Testis (tissue), 3 donors: Measurements from ENCODE around the gene AHCY. TPM values are rescaled to one million over a fixed set of nuclear protein-coding genes. Genes with fewer than 3 reads are reported as not detected.
"Not testable (repeated sequence)": the region's sequence is repeated elsewhere in the genome, so short reads cannot be mapped to it uniquely, and the experiment has no call there.

Source experiments
- DNase-seq: peaks from one replicate; pipeline ENCODE4 v3.0.0-alpha.2; 2019
- H3K27ac ChIP-seq, 2 donors: fragments of 200-600 bp; sonication (generic); one replicate each; pipeline ENCODE4 v1.5.1; 2019
- H3K27me3 ChIP-seq: fragments of 200-600 bp; sonication (generic); one replicate; pipeline ENCODE4 v1.5.1; 2019
- H3K36me3 ChIP-seq: fragments of 200-600 bp; sonication (generic); one replicate; pipeline ENCODE4 v1.5.1; 2017; ENCODE audit warnings: low read depth; ENCODE audit errors: missing control alignments
- H3K4me1 ChIP-seq: fragments of 200-600 bp; sonication (generic); one replicate; pipeline ENCODE4 v1.5.1; 2019
- H3K4me3 ChIP-seq, 2 donors: fragments of 200-600 bp; sonication (generic); one replicate each; pipeline ENCODE4 v1.5.1; 2017 to 2019
- H3K9me3 ChIP-seq: fragments of 200-600 bp; sonication (generic); one replicate; pipeline ENCODE4 v1.5.1; 2017
- POLR2A ChIP-seq: fragments of 450-650 bp; IDR thresholded peaks from one replicate; pipeline ENCODE4 v1.6.1; 2017; ENCODE audit warnings: antibody characterized with exemption, mild to moderate bottlenecking, moderate library complexity
- WGBS, 2 donors: methylation state at CpG; one replicate each; pipeline ENCODE4 v1.1.5; 2018; 5-methylcytosine and 5-hydroxymethylcytosine counted together
- intact Hi-C: fragments of 100-400 bp; cut with DNase I; formaldehyde crosslinking; loops from one replicate; pipeline ENCODE4 v1.15.1; 2023; ENCODE audit warnings: low total_unique reads
- polyA plus RNA-seq: library from polyadenylated mRNA; stranded (reverse); fragments of 350-450 nt; fragmentation: Illumina TruSeq; extraction: RNeasy Lipid Tissue Mini Kit (QIAGEN cat#74804); gene quantifications from one replicate; pipeline ENCODE4 v1.2.3, GENCODE V29; 2014; ENCODE audit warnings: low read depth, low replicate concordance; ENCODE audit not compliant: insufficient read depth
- total RNA-seq, 2 donors: library from RNA; depleted of rRNA; stranded (reverse); fragments of >200 nt; gene quantifications; one replicate each; pipeline ENCODE4 v1.2.3, GENCODE V29; 2016
- TF ChIP-seq, protein P1 (sequence below), 3 experiments: fragments of 450-650 bp in 2 of 3; fragments of 200-600 bp in 1 of 3; sonication (generic) in 1 of 3; IDR thresholded peaks; one replicate each; pipeline ENCODE4 v1.5.1; 2016 to 2019; ENCODE audit warnings: antibody characterized with exemption in 3 of 3, mild to moderate bottlenecking in 2 of 3, moderate library complexity in 1 of 3

AHCY gene
- total and polyA plus RNA-seq, 3 donors from 2014 or later: 127 to 237 (median 178) TPM

- no peaks in the 10 kb centered on the region for H3K4me1 ChIP-seq
- H3K36me3 ChIP-seq: no peaks in the 10 kb centered on the region
- DNase-seq: no peak
- no peak overlapping the region for H3K27ac ChIP-seq
- no peak overlapping the region for H3K4me3 ChIP-seq
- TF ChIP-seq POLR2A: no peak
- TF ChIP-seq, protein P1, sequence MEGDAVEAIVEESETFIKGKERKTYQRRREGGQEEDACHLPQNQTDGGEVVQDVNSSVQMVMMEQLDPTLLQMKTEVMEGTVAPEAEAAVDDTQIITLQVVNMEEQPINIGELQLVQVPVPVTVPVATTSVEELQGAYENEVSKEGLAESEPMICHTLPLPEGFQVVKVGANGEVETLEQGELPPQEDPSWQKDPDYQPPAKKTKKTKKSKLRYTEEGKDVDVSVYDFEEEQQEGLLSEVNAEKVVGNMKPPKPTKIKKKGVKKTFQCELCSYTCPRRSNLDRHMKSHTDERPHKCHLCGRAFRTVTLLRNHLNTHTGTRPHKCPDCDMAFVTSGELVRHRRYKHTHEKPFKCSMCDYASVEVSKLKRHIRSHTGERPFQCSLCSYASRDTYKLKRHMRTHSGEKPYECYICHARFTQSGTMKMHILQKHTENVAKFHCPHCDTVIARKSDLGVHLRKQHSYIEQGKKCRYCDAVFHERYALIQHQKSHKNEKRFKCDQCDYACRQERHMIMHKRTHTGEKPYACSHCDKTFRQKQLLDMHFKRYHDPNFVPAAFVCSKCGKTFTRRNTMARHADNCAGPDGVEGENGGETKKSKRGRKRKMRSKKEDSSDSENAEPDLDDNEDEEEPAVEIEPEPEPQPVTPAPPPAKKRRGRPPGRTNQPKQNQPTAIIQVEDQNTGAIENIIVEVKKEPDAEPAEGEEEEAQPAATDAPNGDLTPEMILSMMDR (IDR thresholded peaks at IDR 0.05): no peak
- H3K27me3 ChIP-seq: no peaks in the 10 kb centered on the region
- WGBS, 2 donors: 88 to 90% methylated on average over 6 of the region's 6 CpGs
- intact Hi-C loops: no loop called here
- no peaks in the 10 kb centered on the region for H3K9me3 ChIP-seq
Measured at GRCh38 chr20:34345402-34345736, 42.2 kb upstream of the AHCY start.

DNA sequence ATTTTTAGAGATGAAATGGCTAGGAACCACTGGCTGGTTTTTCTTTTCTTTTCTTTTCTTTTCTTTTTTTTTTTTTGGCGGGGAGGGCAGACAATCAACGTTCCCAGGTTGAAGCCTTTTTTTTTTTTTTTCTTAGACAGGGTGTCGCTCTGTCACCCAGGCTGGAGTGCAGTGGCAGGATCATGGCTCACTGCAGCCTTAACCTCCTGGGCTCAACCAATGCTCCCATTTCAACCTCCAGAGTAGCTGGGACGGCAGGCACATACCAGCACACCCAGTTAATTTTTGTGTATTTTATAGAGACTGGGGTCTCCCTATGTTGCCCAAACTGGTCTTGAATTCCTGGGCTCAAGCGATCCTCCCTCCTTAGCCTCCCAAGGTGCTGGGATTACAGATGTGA is 41.1 kb upstream of the AHCY start:
- Histone ChIP-seq H3K9me3 (no peaks in the 10 kb centered on the region), H3K4me1 (no peaks in the 10 kb centered on the region), H3K27me3 (no peaks in the 10 kb centered on the region), H3K4me3 (no peak overlapping the region), H3K27ac (no peak overlapping the region), H3K36me3 (no peaks in the 10 kb centered on the region)
- intact Hi-C loops: no loop called here
- WGBS, 2 donors: 88% methylated on average over 5 of the region's 5 CpGs
- DNase-seq: no peak
- TF ChIP-seq, protein P1 (IDR thresholded peaks at IDR 0.05): no peak
- no peak for TF ChIP-seq POLR2A

- Histone ChIP-seq H3K9me3 (no peaks in the 10 kb centered on the region), H3K36me3 (no peaks in the 10 kb centered on the region), H3K4me3 (no peak overlapping the region), H3K27me3 (no peaks in the 10 kb centered on the region), H3K4me1 (no peaks in the 10 kb centered on the region), H3K27ac (no peak overlapping the region)
- DNase-seq: no peak
- WGBS, 2 donors: 85 to 86% methylated on average over 10 of the region's 10 CpGs
- intact Hi-C loops: no loop called here
- no peak for TF ChIP-seq POLR2A
- TF ChIP-seq, protein P1 (IDR thresholded peaks at IDR 0.05): no peak
Measured at GRCh38 chr20:34343458-34344211, 40.5 kb upstream of the AHCY start.

DNA sequence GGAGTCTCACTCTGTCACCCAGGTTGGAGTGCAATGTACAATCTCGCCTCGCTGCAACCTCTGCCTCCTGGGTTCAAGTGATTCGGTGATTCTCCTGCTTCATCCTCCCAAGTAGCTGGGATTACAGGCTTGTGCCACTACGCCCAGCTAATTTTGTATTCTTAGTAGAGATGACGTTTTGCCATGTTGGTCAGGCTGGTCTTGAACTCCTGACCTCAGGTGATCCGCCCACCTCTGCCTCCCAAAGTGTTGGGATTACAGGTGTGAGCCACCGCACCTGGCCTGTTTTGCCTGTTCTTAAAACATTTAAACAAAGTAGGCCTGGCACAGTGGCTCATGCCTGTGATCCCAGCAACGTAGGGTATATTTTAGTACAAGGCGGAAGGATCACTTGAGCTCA is 38.0 kb upstream of the AHCY start:
- H3K36me3 ChIP-seq, DNase-seq, H3K9me3 ChIP-seq, H3K27ac ChIP-seq, intact Hi-C loops, H3K27me3 ChIP-seq, H3K4me3 ChIP-seq, H3K4me1 ChIP-seq: not testable (repeated sequence)
- WGBS, 2 donors: 91 to 97% methylated on average over 9 of the region's 9 CpGs

GRCh38 chr20:34340726-34341125 is 37.6 kb upstream of the AHCY start:
- H3K36me3 ChIP-seq, H3K4me3 ChIP-seq, H3K4me1 ChIP-seq, H3K27me3 ChIP-seq, intact Hi-C loops, H3K27ac ChIP-seq, DNase-seq, H3K9me3 ChIP-seq: not testable (repeated sequence)
- 90 to 93% methylated on average over 10 of the region's 10 CpGs for WGBS, 2 donors
